ENCODE data around the gene PRPF4.

GRCh38 chr9:113326230-113326629 is 50.8 kb downstream of the PRPF4 start:
- TF ChIP-seq CTCF (IDR thresholded peaks at IDR 0.05; ENCODE audit: low read depth, low read length) (no peak), POLR2A (IDR thresholded peaks at IDR 0.05; ENCODE audit: extremely low read depth, insufficient read length) (no peak)

Measured in NB4 (cell line).